Trophoblast cell (in vitro differentiated cells and primary cell): Measurements from ENCODE around the gene IL1A.

Experiments
- DNase-seq, 2 donors: peaks; one replicate each; pipeline ENCODE4 v3.0.0-alpha.2; 2016
- H2AFZ ChIP-seq: 2 replicates; pipeline ENCODE4 v1.6.1; 2013; ENCODE audit warnings: low read length, moderate library complexity, mild to moderate bottlenecking; ENCODE audit not compliant: insufficient read depth, poor library complexity
- H2AK5ac ChIP-seq: 2 replicates; pipeline ENCODE4 v1.6.1; 2013; ENCODE audit warnings: mild to moderate bottlenecking, low read length
- H2BK120ac ChIP-seq: 2 replicates; pipeline ENCODE4 v1.6.1; 2013; ENCODE audit warnings: low read length, mild to moderate bottlenecking, moderate library complexity; ENCODE audit not compliant: insufficient read depth, poor library complexity
- H2BK12ac ChIP-seq: 2 replicates; pipeline ENCODE4 v1.6.1; 2013; ENCODE audit warnings: mild to moderate bottlenecking, low read length, moderate library complexity
- H2BK5ac ChIP-seq: 2 replicates; pipeline ENCODE4 v1.6.1; 2013; ENCODE audit warnings: low read length, low read depth, moderate library complexity, mild to moderate bottlenecking; ENCODE audit not compliant: poor library complexity
- H3K14ac ChIP-seq: 2 replicates; pipeline ENCODE4 v1.6.1; 2013; ENCODE audit warnings: mild to moderate bottlenecking, low read length
- H3K18ac ChIP-seq: 2 replicates; pipeline ENCODE4 v1.6.1; 2013; ENCODE audit warnings: mild to moderate bottlenecking, low read length
- H3K23ac ChIP-seq: 2 replicates; pipeline ENCODE4 v1.6.1; 2013; ENCODE audit warnings: low read length
- H3K27ac ChIP-seq: 2 replicates; pipeline ENCODE4 v1.5.1; 2013; ENCODE audit warnings: low read depth, mild to moderate bottlenecking, inconsistent platforms, low read length, moderate library complexity
- H3K27me3 ChIP-seq: 2 replicates; pipeline ENCODE4 v1.6.1; 2013; ENCODE audit warnings: inconsistent platforms, mild to moderate bottlenecking, low read length, moderate library complexity; ENCODE audit not compliant: insufficient read depth
- H3K36me3 ChIP-seq, 2 experiments: 1 replicate in 1 of 2; 2 replicates in 1 of 2; pipeline ENCODE4 v1.6.1; 2013; ENCODE audit warnings: low read length in 2 of 2, mild to moderate bottlenecking in 2 of 2, moderate library complexity in 1 of 2; ENCODE audit not compliant: insufficient read depth in 2 of 2, control insufficient read depth in 1 of 2
- H3K4ac ChIP-seq: 2 replicates; pipeline ENCODE4 v1.6.1; 2013; ENCODE audit warnings: low read depth, mild to moderate bottlenecking, low read length, moderate library complexity
- H3K4me1 ChIP-seq, 2 experiments: 1 replicate in 1 of 2; 2 replicates in 1 of 2; pipeline ENCODE4 v1.6.1; 2013; ENCODE audit warnings: low read length in 2 of 2, mild to moderate bottlenecking in 2 of 2, moderate library complexity in 1 of 2; ENCODE audit not compliant: insufficient read depth in 2 of 2, control insufficient read depth in 1 of 2
- H3K4me2 ChIP-seq: 2 replicates; pipeline ENCODE4 v1.6.1; 2013; ENCODE audit warnings: inconsistent platforms, mild to moderate bottlenecking, low read length, moderate library complexity
- H3K4me3 ChIP-seq: 2 replicates; pipeline ENCODE4 v1.5.1; 2013; ENCODE audit warnings: mild to moderate bottlenecking, low read depth, low read length, inconsistent platforms
- H3K79me1 ChIP-seq: one replicate; pipeline ENCODE4 v1.6.1; 2013; ENCODE audit warnings: low read length
- H3K79me2 ChIP-seq: 2 replicates; pipeline ENCODE4 v1.6.1; 2013; ENCODE audit warnings: low read length, mild to moderate bottlenecking; ENCODE audit not compliant: control insufficient read depth, insufficient read depth, poor library complexity
- H3K9ac ChIP-seq: 2 replicates; pipeline ENCODE4 v1.6.1; 2013; ENCODE audit warnings: mild to moderate bottlenecking, low read length
- H3K9me3 ChIP-seq: 2 replicates; pipeline ENCODE4 v1.6.1; 2013; ENCODE audit warnings: low read depth, mild to moderate bottlenecking, control low read depth, inconsistent platforms, low read length; ENCODE audit not compliant: insufficient read depth
- H4K12ac ChIP-seq: 2 replicates; pipeline ENCODE4 v1.6.1; 2013; ENCODE audit warnings: low read depth, mild to moderate bottlenecking, low read length, moderate library complexity
- H4K8ac ChIP-seq: 2 replicates; pipeline ENCODE4 v1.6.1; 2013; ENCODE audit warnings: low read depth, mild to moderate bottlenecking, low read length, moderate library complexity
- H4K91ac ChIP-seq: one replicate; pipeline ENCODE4 v1.6.1; 2013; ENCODE audit warnings: low read depth, mild to moderate bottlenecking, low read length, moderate library complexity
- WGBS: extraction: QIAGEN DNeasy Blood & Tissue Kit; methylation state at CpG from one replicate; pipeline ENCODE4 v1.1.7; 2013; ENCODE audit warnings: missing lambda C conversion rate; ENCODE audit not compliant: insufficient read length, insufficient coverage; ENCODE audit errors: extremely low coverage; 5-methylcytosine and 5-hydroxymethylcytosine counted together

The IL1A gene

GRCh38 chr2:112831946-112832840, 47.9 kb upstream of the IL1A start:
- Histone ChIP-seq H3K14ac (no peak overlapping the region), H2BK120ac (no peak overlapping the region), H4K12ac (no peak overlapping the region), H3K79me1 (no peaks in the 10 kb centered on the region), H3K4me3 (no peak overlapping the region), H3K4ac (no peak overlapping the region), H3K18ac (no peak overlapping the region), H3K23ac (no peak overlapping the region), H3K9me3 (no peaks in the 10 kb centered on the region), H3K9ac (no peak overlapping the region), H3K4me2 (no peak overlapping the region), H4K91ac (no peak overlapping the region), H3K79me2 (no peaks in the 10 kb centered on the region), H3K27me3 (no peaks in the 10 kb centered on the region), H4K8ac (no peak overlapping the region), H2BK5ac (no peak overlapping the region), H3K36me3 (no peaks in the 10 kb centered on the region), H2BK12ac (no peak overlapping the region), H2AFZ (no peak overlapping the region), H2AK5ac (no peak overlapping the region), H3K4me1 (peaks cover 0 to 5% of the 10 kb centered on the region in 2 experiments), H3K27ac (no peak overlapping the region)
- no peak for DNase-seq
- no CpG with 5 or more reads among the region's 15 CpGs for WGBS

- Histone ChIP-seq H3K27ac (no peak overlapping the region), H2AK5ac (no peak overlapping the region), H4K91ac (no peak overlapping the region), H3K4me1 (peaks cover 0 to 5% of the 10 kb centered on the region in 2 experiments), H3K23ac (no peak overlapping the region), H2BK120ac (no peak overlapping the region), H3K9ac (no peak overlapping the region), H2BK5ac (no peak overlapping the region), H3K4me3 (no peak overlapping the region), H3K4me2 (no peak overlapping the region), H4K8ac (no peak overlapping the region), H3K79me1 (no peaks in the 10 kb centered on the region), H2AFZ (no peak overlapping the region), H3K18ac (no peak overlapping the region), H3K9me3 (no peaks in the 10 kb centered on the region), H2BK12ac (no peak overlapping the region), H3K4ac (no peak overlapping the region), H3K79me2 (no peaks in the 10 kb centered on the region), H3K14ac (no peak overlapping the region), H3K27me3 (no peaks in the 10 kb centered on the region), H3K36me3 (no peaks in the 10 kb centered on the region), H4K12ac (no peak overlapping the region)
- DNase-seq: no peak
- no CpG with 5 or more reads among the region's 2 CpGs for WGBS
Measured at GRCh38 chr2:112831513-112831845, 47.2 kb upstream of the IL1A start.

DNA sequence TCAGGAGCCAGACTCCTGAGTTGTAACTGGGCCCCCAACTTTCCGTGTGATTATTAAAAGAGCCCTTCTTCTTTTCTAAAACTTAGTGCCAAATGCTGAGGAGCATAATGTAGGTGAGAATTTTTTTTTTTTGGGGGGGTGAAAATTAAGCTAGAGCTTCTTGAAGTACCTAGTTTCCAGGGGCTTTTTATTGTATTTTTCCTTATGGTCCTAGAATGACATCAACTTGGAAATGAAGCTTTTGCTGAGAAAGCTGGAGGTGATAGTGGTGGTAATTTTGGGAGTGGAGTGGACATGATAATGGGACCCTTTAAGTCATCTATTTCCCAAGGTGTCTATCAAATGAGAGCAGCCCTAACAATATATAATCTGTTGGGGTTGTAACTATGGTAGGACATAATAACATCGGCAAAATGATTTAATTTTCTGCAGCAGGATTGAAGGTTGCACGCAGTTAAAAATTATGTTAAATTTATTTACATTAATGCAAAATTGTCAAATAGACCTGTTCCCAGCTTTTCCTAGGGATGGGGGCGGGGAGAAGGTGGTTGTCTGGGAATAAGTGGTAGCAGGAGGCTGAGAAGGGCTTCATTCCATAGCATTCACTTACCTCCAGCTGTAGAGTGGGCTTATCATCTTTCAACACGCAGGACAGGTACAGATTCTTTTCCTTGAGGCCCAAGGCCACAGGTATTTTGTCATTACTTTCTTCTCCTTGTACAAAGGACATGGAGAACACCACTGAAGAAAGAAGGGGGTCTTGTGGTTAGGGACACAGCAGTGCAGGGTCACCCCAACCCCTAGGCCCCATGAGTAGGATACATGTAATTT, 46.6 kb upstream of the IL1A start:
- Histone ChIP-seq H3K27me3 (no peaks in the 10 kb centered on the region), H3K4me1 (peaks cover 0 to 5% of the 10 kb centered on the region in 2 experiments), H3K4me3 (no peak overlapping the region), H4K8ac (no peak overlapping the region), H2BK5ac (no peak overlapping the region), H3K27ac (no peak overlapping the region), H2BK12ac (no peak overlapping the region), H3K79me2 (no peaks in the 10 kb centered on the region), H3K23ac (no peak overlapping the region), H3K4ac (no peak overlapping the region), H3K18ac (no peak overlapping the region), H4K91ac (no peak overlapping the region), H3K14ac (no peak overlapping the region), H2BK120ac (no peak overlapping the region), H3K9ac (no peak overlapping the region), H2AFZ (no peak overlapping the region), H3K36me3 (no peaks in the 10 kb centered on the region), H3K79me1 (no peaks in the 10 kb centered on the region), H3K9me3 (no peaks in the 10 kb centered on the region), H3K4me2 (no peak overlapping the region), H4K12ac (no peak overlapping the region), H2AK5ac (no peak overlapping the region)
- no CpG with 5 or more reads among the region's 5 CpGs for WGBS
- no peak for DNase-seq

DNA sequence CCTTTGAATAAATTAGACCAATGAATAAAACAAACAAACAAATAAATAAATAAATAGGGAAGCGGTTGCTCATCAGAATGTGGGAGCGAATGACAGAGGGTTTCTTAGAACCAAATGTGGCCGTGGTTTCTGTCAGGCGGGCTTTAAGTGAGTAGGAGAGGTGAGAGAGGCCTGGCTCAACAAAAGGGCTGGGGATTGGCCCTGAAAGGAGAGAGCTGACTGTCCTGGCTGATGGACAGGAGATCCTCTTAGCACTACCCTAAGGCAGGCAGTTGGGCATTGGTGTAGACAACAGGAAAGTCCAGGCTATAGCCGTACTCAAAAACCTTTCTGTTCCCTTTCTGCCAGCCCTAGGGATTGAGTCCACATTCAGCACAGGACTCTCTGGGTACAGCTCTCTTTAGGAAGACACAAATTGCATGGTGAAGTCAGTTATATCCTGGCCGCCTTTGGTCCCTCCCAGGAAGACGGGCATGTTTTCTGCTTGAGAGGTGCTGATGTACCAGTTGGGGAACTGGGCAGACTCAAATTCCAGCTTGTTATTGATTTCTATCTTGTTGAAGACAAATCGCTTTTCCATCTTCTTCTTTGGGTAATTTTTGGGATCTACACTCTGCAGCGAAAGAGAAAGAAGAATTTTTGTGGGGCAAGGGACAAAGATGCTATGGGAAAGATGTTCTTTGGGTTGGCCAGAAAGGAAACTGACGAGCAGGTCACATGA, 45.8 kb upstream of the IL1A start:
- H3K79me1 ChIP-seq: no peaks in the 10 kb centered on the region
- no peak overlapping the region for H4K12ac ChIP-seq
- H3K14ac ChIP-seq: no peak overlapping the region
- no peak overlapping the region for H2BK5ac ChIP-seq
- no peak overlapping the region for H4K91ac ChIP-seq
- no peak overlapping the region for H4K8ac ChIP-seq
- H3K27ac ChIP-seq: no peak overlapping the region
- no CpG with 5 or more reads among the region's 10 CpGs for WGBS
- no peaks in the 10 kb centered on the region for H3K27me3 ChIP-seq
- no peak overlapping the region for H2AFZ ChIP-seq
- H3K79me2 ChIP-seq: no peaks in the 10 kb centered on the region
- DNase-seq: no peak
- H3K36me3 ChIP-seq: no peaks in the 10 kb centered on the region
- H3K4me3 ChIP-seq: no peak overlapping the region
- no peak overlapping the region for H3K9ac ChIP-seq
- no peak overlapping the region for H3K4ac ChIP-seq
- no peak overlapping the region for H2BK12ac ChIP-seq
- H3K4me2 ChIP-seq: no peak overlapping the region
- no peak overlapping the region for H3K18ac ChIP-seq
- no peak overlapping the region for H3K23ac ChIP-seq
- H2BK120ac ChIP-seq: no peak overlapping the region
- H2AK5ac ChIP-seq: no peak overlapping the region
- no peaks in the 10 kb centered on the region for H3K9me3 ChIP-seq
- peaks cover 0 to 5% of the 10 kb centered on the region in 2 experiments for H3K4me1 ChIP-seq
